OCI-LY1 (cell line): ENCODE measurements around the gene NCCRP1.

Experiments used
- H2AFZ ChIP-seq: fragments of 200-600 bp; sonication (generic), shearing (Covaris generic); 2 replicates; pipeline ENCODE4 v1.6.0; 2014; ENCODE audit warnings: antibody characterized with exemption, mild to moderate bottlenecking, low read length
- H3F3A ChIP-seq: fragments of 200-600 bp; sonication (generic), shearing (Covaris generic); 2 replicates; pipeline ENCODE4 v1.6.0; 2014; ENCODE audit warnings: mild to moderate bottlenecking, antibody characterized with exemption, low read length, moderate library complexity; ENCODE audit not compliant: insufficient read depth
- H3K27ac ChIP-seq: fragments of 200-600 bp; sonication (generic); 2 replicates; pipeline ENCODE4 v1.5.1; 2014; ENCODE audit warnings: low read length, mixed run types, mild to moderate bottlenecking, low read depth; ENCODE audit not compliant: poor library complexity, severe bottlenecking
- H3K27me3 ChIP-seq: fragments of 200-600 bp; sonication (generic); 2 replicates; pipeline ENCODE4 v1.6.0; 2014; ENCODE audit warnings: antibody characterized with exemption, mild to moderate bottlenecking, low read length, moderate library complexity; ENCODE audit not compliant: insufficient read depth
- H3K36me3 ChIP-seq: fragments of 200-600 bp; sonication (generic); 2 replicates; pipeline ENCODE4 v1.6.1; 2014; ENCODE audit warnings: mild to moderate bottlenecking, antibody characterized with exemption, low read length, moderate library complexity, mixed read lengths; ENCODE audit not compliant: insufficient read depth
- H3K4me1 ChIP-seq: fragments of 200-600 bp; sonication (generic); 2 replicates; pipeline ENCODE4 v1.5.1; 2014; ENCODE audit warnings: mild to moderate bottlenecking, low read length, moderate library complexity; ENCODE audit not compliant: insufficient read depth, severe bottlenecking
- H3K4me2 ChIP-seq: fragments of 200-600 bp; sonication (generic), shearing (Covaris generic); 2 replicates; pipeline ENCODE4 v1.6.1; 2014; ENCODE audit warnings: low read length
- H3K4me3 ChIP-seq: fragments of 200-600 bp; sonication (generic); 2 replicates; pipeline ENCODE4 v1.5.1; 2014; ENCODE audit warnings: low read length, low read depth, mild to moderate bottlenecking, mixed read lengths; ENCODE audit not compliant: poor library complexity, severe bottlenecking
- H3K79me2 ChIP-seq: fragments of 200-600 bp; shearing (Covaris generic); 2 replicates; pipeline ENCODE4 v1.6.1; 2016; ENCODE audit warnings: mixed run types, low read length, mixed read lengths; ENCODE audit not compliant: insufficient read depth
- H3K9ac ChIP-seq: fragments of 200-600 bp; sonication (generic), shearing (Covaris generic); 2 replicates; pipeline ENCODE4 v1.6.1; 2014; ENCODE audit warnings: mild to moderate bottlenecking, low read length, mixed read lengths
- H3K9me2 ChIP-seq: fragments of 200-600 bp; sonication (generic), shearing (Covaris generic); 2 replicates; pipeline ENCODE4 v1.6.1; 2014; ENCODE audit warnings: low read depth, mild to moderate bottlenecking, low read length, mixed read lengths
- H3K9me3 ChIP-seq: fragments of 200-600 bp; shearing (Covaris generic); 2 replicates; pipeline ENCODE4 v1.6.1; 2014; ENCODE audit warnings: low read length, mixed read lengths
- H4K20me1 ChIP-seq: fragments of 200-600 bp; sonication (generic), shearing (Covaris generic); 2 replicates; pipeline ENCODE4 v1.6.0; 2016; ENCODE audit warnings: mild to moderate bottlenecking, low read length; ENCODE audit not compliant: insufficient read depth
- EZH2 ChIP-seq: fragments of 200-600 bp; sonication (generic), shearing (Covaris generic); IDR thresholded peaks from 2 replicates; pipeline ENCODE4 v1.8.0; 2017; ENCODE audit warnings: borderline replicate concordance, mixed run types, mild to moderate bottlenecking, antibody characterized with exemption, low read length, moderate library complexity, mixed read lengths
- TF ChIP-seq, protein P1 (sequence below): fragments of 200-600 bp; sonication (generic), shearing (Covaris generic); IDR thresholded peaks from 2 replicates; pipeline ENCODE4 v1.5.1; 2017; ENCODE audit warnings: mild to moderate bottlenecking, antibody characterized with exemption, low read length, moderate library complexity, mixed read lengths

NCCRP1 gene

GRCh38 chr19:39157997-39158389 is 38.8 kb upstream of the NCCRP1 start:
- Histone ChIP-seq H3K4me1 (no peaks in the 10 kb centered on the region), H4K20me1 (no peaks in the 10 kb centered on the region), H3K4me2 (no peak overlapping the region), H2AFZ (no peak overlapping the region), H3K36me3 (no peaks in the 10 kb centered on the region), H3K4me3 (no peak overlapping the region), H3F3A (no peaks in the 10 kb centered on the region), H3K27me3 (no peaks in the 10 kb centered on the region), H3K79me2 (no peaks in the 10 kb centered on the region), H3K9me3 (no peaks in the 10 kb centered on the region), H3K9ac (no peak overlapping the region), H3K27ac (no peak overlapping the region), H3K9me2 (no peaks in the 10 kb centered on the region)
- TF ChIP-seq, protein P1, sequence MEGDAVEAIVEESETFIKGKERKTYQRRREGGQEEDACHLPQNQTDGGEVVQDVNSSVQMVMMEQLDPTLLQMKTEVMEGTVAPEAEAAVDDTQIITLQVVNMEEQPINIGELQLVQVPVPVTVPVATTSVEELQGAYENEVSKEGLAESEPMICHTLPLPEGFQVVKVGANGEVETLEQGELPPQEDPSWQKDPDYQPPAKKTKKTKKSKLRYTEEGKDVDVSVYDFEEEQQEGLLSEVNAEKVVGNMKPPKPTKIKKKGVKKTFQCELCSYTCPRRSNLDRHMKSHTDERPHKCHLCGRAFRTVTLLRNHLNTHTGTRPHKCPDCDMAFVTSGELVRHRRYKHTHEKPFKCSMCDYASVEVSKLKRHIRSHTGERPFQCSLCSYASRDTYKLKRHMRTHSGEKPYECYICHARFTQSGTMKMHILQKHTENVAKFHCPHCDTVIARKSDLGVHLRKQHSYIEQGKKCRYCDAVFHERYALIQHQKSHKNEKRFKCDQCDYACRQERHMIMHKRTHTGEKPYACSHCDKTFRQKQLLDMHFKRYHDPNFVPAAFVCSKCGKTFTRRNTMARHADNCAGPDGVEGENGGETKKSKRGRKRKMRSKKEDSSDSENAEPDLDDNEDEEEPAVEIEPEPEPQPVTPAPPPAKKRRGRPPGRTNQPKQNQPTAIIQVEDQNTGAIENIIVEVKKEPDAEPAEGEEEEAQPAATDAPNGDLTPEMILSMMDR, result no peak
- no peak for TF ChIP-seq EZH2

DNA sequence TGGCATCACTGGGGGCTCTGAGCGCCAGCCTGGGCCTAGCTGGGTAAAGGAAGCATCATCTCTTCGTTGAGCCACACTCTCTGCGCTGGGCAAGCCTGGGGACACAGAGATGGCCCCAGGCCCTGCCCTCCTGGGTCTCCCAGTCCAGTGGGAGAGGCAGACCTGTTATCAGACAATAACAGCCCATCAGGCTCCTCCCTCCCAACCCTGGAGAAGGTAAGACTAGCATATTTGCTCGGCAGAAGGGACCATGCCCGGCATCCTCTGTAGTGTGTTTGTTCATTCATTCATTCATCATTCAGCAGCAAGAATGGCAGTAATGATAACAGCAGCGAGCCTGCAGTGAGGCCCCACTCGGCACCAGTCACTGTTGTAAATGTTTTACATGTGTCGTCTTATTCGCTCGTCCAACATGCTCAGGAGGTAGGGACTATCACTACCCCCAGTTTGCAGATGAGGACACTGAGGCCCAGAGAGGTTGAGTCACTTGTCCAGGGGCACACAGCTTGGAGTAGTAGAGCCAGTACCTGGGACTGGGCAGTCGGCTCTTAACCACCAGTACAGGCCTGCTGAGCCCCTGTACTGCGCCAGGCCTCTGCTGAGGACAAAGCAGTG is 38.0 kb upstream of the NCCRP1 start:
- Histone ChIP-seq H3K79me2 (no peaks in the 10 kb centered on the region), H3K36me3 (no peaks in the 10 kb centered on the region), H3K4me3 (no peak overlapping the region), H4K20me1 (no peaks in the 10 kb centered on the region), H3F3A (no peaks in the 10 kb centered on the region), H3K27ac (no peak overlapping the region), H3K9ac (no peak overlapping the region), H3K27me3 (no peaks in the 10 kb centered on the region), H3K9me3 (no peaks in the 10 kb centered on the region), H3K4me1 (no peaks in the 10 kb centered on the region), H2AFZ (no peak overlapping the region), H3K9me2 (no peaks in the 10 kb centered on the region), H3K4me2 (no peak overlapping the region)
- TF ChIP-seq EZH2, result no peak
- TF ChIP-seq, protein P1, result no peak

GRCh38 chr19:39160523-39160861 is 36.3 kb upstream of the NCCRP1 start:
- no peak for TF ChIP-seq EZH2
- TF ChIP-seq, protein P1, result no peak
- no peak overlapping the region for H3K9ac ChIP-seq
- no peaks in the 10 kb centered on the region for H3K36me3 ChIP-seq
- no peaks in the 10 kb centered on the region for H4K20me1 ChIP-seq
- H3K4me1 ChIP-seq, result no peaks in the 10 kb centered on the region
- H3K4me2 ChIP-seq, result no peak overlapping the region
- H3K9me3 ChIP-seq, result no peaks in the 10 kb centered on the region
- no peak overlapping the region for H3K27ac ChIP-seq
- no peaks in the 10 kb centered on the region for H3K9me2 ChIP-seq
- H3F3A ChIP-seq, result no peaks in the 10 kb centered on the region
- H3K27me3 ChIP-seq, result no peaks in the 10 kb centered on the region
- H3K4me3 ChIP-seq, result no peak overlapping the region
- H2AFZ ChIP-seq, result no peak overlapping the region
- no peaks in the 10 kb centered on the region for H3K79me2 ChIP-seq
